ENCODE data around the gene ATG9B. TPM values are rescaled to one million over a fixed set of nuclear protein-coding genes. Genes with fewer than 3 reads are reported as not detected.
A peak's percentile ranks its signal among the peaks of the same experiment; 100 is the strongest.

Gene ATG9B
- total and polyA plus RNA-seq, 2 donors from 2014 or later: 0.19 TPM

DNA sequence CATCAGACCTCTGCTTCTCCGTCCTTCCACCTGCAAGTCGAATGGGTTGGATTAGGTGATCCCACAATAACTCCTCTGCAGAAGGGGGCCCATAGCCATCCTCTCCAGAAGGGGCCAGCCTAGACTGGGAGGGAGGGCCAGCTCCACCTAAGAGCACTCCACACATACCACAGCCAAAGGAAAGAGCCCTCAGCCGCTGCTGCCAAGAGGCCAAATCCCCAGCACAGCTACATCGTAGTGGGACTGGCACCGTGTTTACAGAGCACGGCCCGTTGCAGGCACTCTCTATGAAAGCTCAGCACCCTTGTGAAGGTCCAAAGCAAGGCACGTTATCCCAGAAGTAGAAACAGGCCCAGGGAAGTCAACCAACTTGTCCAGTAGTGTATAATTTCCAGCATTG, 51.6 kb downstream of the ATG9B start:
- intact Hi-C loops (cut with DNase I): no loop called here
- FAIRE-seq (no peak), DNase-seq (no peak)
- Histone ChIP-seq H3K9ac (ENCODE audit: low read length in 3 of 3) (no peak overlapping the region), H3K36me3 (ENCODE audit: control insufficient read depth in 2 of 3, insufficient read depth in 3 of 3, low read length in 3 of 3) (no peaks in the 10 kb centered on the region), H3K4me1 (ENCODE audit: control insufficient read depth in 2 of 3, insufficient read depth in 2 of 3, low read depth in 1 of 3, low read length in 3 of 3) (peaks cover 0 to 3% (median 0%) of the 10 kb centered on the region in 3 donors), H3K27ac (ENCODE audit: low read depth in 2 of 2, low read length in 2 of 2) (no peak overlapping the region), H3K9me3 (ENCODE audit: control insufficient read depth in 2 of 3, insufficient read depth in 1 of 3, low read length in 3 of 3) (no peaks in the 10 kb centered on the region), H3K27me3 (ENCODE audit: control insufficient read depth, insufficient read depth, low read length) (peaks cover 5% of the 10 kb centered on the region), H3K4me3 (ENCODE audit: low read length in 3 of 3) (no peak overlapping the region)
- TF ChIP-seq, protein P1, sequence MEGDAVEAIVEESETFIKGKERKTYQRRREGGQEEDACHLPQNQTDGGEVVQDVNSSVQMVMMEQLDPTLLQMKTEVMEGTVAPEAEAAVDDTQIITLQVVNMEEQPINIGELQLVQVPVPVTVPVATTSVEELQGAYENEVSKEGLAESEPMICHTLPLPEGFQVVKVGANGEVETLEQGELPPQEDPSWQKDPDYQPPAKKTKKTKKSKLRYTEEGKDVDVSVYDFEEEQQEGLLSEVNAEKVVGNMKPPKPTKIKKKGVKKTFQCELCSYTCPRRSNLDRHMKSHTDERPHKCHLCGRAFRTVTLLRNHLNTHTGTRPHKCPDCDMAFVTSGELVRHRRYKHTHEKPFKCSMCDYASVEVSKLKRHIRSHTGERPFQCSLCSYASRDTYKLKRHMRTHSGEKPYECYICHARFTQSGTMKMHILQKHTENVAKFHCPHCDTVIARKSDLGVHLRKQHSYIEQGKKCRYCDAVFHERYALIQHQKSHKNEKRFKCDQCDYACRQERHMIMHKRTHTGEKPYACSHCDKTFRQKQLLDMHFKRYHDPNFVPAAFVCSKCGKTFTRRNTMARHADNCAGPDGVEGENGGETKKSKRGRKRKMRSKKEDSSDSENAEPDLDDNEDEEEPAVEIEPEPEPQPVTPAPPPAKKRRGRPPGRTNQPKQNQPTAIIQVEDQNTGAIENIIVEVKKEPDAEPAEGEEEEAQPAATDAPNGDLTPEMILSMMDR (IDR thresholded peaks at IDR 0.05; ENCODE audit: borderline replicate concordance, extremely low read depth, insufficient read depth): no peak

DNA sequence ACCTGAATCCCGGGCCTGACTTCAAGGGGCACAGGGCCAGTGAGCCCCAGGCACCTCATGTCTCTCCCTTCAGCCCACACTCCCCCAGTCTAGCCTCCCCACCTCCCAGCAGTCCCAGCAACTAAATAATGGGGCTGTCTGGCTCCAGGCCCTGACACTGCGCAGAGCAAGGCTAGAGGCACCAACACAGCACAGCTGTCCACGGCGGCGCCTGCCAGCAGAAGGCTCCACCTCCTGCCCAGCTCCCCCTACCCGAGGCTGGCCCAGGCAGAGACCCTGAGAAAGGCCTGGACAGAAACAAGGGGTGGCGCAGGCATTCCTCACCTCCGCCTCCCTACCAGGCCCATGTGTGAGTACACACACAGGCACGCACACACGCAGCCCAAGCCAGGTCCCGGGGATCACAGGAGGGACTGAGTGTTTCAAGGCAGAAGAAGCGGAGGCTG, 52.2 kb downstream of the ATG9B start:
- FAIRE-seq: no peak
- H3K36me3 ChIP-seq (ENCODE audit: control insufficient read depth in 2 of 3, insufficient read depth in 3 of 3, low read length in 3 of 3): no peaks in the 10 kb centered on the region
- no peak overlapping the region for H3K9ac ChIP-seq (ENCODE audit: low read length in 3 of 3)
- H3K9me3 ChIP-seq (ENCODE audit: control insufficient read depth in 2 of 3, insufficient read depth in 1 of 3, low read length in 3 of 3): no peaks in the 10 kb centered on the region
- H3K4me1 ChIP-seq (ENCODE audit: control insufficient read depth in 2 of 3, insufficient read depth in 2 of 3, low read depth in 1 of 3, low read length in 3 of 3): peaks cover 0 to 3% (median 0%) of the 10 kb centered on the region in 3 donors
- intact Hi-C loops (cut with DNase I): no loop called here
- H3K27ac ChIP-seq (ENCODE audit: low read depth in 2 of 2, low read length in 2 of 2): no peak overlapping the region
- no peak overlapping the region for H3K4me3 ChIP-seq (ENCODE audit: low read length in 3 of 3)
- peak in 2 of 5 donors; percentile 81 to 83 for DNase-seq
- TF ChIP-seq, protein P1 (IDR thresholded peaks at IDR 0.05; ENCODE audit: borderline replicate concordance, extremely low read depth, insufficient read depth): no peak
- H3K27me3 ChIP-seq (ENCODE audit: control insufficient read depth, insufficient read depth, low read length): peaks cover 4% of the 10 kb centered on the region

GRCh38 chr7:150971242-150972022, 52.9 kb downstream of the ATG9B start:
- TF ChIP-seq, protein P1 (IDR thresholded peaks at IDR 0.05; ENCODE audit: borderline replicate concordance, extremely low read depth, insufficient read depth): no peak
- DNase-seq (peak in 4 of 5 donors; percentile 87 to 93 (median 88)), FAIRE-seq (no peak)
- Histone ChIP-seq H3K4me3 (ENCODE audit: low read length in 3 of 3) (no peak overlapping the region), H3K9ac (ENCODE audit: low read length in 3 of 3) (no peak overlapping the region), H3K9me3 (ENCODE audit: control insufficient read depth in 2 of 3, insufficient read depth in 1 of 3, low read length in 3 of 3) (no peaks in the 10 kb centered on the region), H3K4me1 (ENCODE audit: control insufficient read depth in 2 of 3, insufficient read depth in 2 of 3, low read depth in 1 of 3, low read length in 3 of 3) (peaks cover 0 to 3% (median 0%) of the 10 kb centered on the region in 3 donors), H3K36me3 (ENCODE audit: control insufficient read depth in 2 of 3, insufficient read depth in 3 of 3, low read length in 3 of 3) (no peaks in the 10 kb centered on the region), H3K27ac (ENCODE audit: low read depth in 2 of 2, low read length in 2 of 2) (no peak overlapping the region), H3K27me3 (ENCODE audit: control insufficient read depth, insufficient read depth, low read length) (no peaks in the 10 kb centered on the region)
- intact Hi-C loops (cut with DNase I): no loop called here
